Measurements from ENCODE around the gene ELOVL5.

- TF ChIP-seq POLR2AphosphoS5 (IDR thresholded peaks at IDR 0.05): no peak
- TF ChIP-seq, protein P1, sequence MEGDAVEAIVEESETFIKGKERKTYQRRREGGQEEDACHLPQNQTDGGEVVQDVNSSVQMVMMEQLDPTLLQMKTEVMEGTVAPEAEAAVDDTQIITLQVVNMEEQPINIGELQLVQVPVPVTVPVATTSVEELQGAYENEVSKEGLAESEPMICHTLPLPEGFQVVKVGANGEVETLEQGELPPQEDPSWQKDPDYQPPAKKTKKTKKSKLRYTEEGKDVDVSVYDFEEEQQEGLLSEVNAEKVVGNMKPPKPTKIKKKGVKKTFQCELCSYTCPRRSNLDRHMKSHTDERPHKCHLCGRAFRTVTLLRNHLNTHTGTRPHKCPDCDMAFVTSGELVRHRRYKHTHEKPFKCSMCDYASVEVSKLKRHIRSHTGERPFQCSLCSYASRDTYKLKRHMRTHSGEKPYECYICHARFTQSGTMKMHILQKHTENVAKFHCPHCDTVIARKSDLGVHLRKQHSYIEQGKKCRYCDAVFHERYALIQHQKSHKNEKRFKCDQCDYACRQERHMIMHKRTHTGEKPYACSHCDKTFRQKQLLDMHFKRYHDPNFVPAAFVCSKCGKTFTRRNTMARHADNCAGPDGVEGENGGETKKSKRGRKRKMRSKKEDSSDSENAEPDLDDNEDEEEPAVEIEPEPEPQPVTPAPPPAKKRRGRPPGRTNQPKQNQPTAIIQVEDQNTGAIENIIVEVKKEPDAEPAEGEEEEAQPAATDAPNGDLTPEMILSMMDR (IDR thresholded peaks at IDR 0.05): no peak
- no peak for TF ChIP-seq POLR2A (IDR thresholded peaks at IDR 0.05)
Measured at GRCh38 chr6:53244958-53245357, 103.8 kb downstream of the ELOVL5 start.
